Measurements from ENCODE around the gene FANCD2.

GRCh38 chr3:10000686-10001085, 25.6 kb upstream of the FANCD2 start:
- no peak for TF ChIP-seq EZH2phosphoT487 (IDR thresholded peaks at IDR 0.05; ENCODE audit: insufficient read depth, low read depth)
- TF ChIP-seq EZH2 (IDR thresholded peaks at IDR 0.05; ENCODE audit: insufficient read depth, poor library complexity, severe bottlenecking): no peak

Data from GM23248 (cell line).